ENCODE data around the gene CCDC110.

GRCh38 chr4:185429660-185430059, 41.9 kb downstream of the CCDC110 start:
- TF ChIP-seq POLR2AphosphoS5 (IDR thresholded peaks at IDR 0.05; ENCODE audit: low read depth, low read length) (no peak), POLR2A (IDR thresholded peaks at IDR 0.05; ENCODE audit: low read depth, low read length) (no peak)
